ENCODE measurements around the gene FADS3. TPM values are rescaled to one million over a fixed set of nuclear protein-coding genes. Genes with fewer than 3 reads are reported as not detected.

Gene FADS3
- total RNA-seq, 2 donors from 2014 or later = 24.8 to 28.4 TPM

DNA sequence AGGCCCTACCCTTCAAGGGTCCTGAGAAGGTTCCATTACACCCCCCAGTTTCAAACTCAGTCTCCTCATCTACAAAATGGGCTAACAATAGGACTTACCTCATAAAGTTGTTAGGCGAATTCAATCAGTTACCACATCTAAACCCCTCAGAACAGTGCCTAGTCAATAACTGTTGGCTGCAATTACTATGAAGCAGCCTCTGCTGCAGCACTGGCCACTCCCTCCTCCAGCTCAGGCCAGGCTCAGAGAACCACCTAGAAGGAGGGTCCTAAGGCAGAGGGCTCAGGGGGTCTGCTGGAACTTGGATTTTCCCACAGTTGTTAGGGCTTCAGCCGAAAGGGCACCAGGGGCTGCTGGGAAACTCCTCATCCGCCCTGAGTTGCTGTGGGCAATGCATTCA, 4.7 kb downstream of the FADS3 start:
- Mint-ChIP-seq H3K27me3 (ENCODE audit: insufficient read depth) (no peaks in the 10 kb centered on the region), H3K27ac (peak overlapping the region; percentile 39), H3K36me3 (ENCODE audit: low read depth) (peaks cover 9% of the 10 kb centered on the region), H3K4me1 (peaks cover 2% of the 10 kb centered on the region), H3K9me3 (peaks cover 6% of the 10 kb centered on the region), H3K4me3 (no peak overlapping the region)
- Histone ChIP-seq H3K9me3 (ENCODE audit: control insufficient read depth, low read length) (no peaks in the 10 kb centered on the region), H3K9ac (ENCODE audit: extremely low read depth, low read length, poor library complexity, severe bottlenecking) (no peak overlapping the region), H3K27me3 (ENCODE audit: control insufficient read depth, insufficient read depth, low read length, poor library complexity, severe bottlenecking) (peaks cover 5% of the 10 kb centered on the region), H3K36me3 (ENCODE audit: control insufficient read depth, insufficient read depth, low read length) (no peaks in the 10 kb centered on the region), H3K4me3 (ENCODE audit: low read length) (no peak overlapping the region), H3K4me1 (ENCODE audit: control insufficient read depth, insufficient read depth, low read length) (no peaks in the 10 kb centered on the region), H3K27ac (ENCODE audit: low read depth, low read length) (no peak overlapping the region)
- 93 to 100% methylated on average over 2 to 3 of the region's 3 CpGs for WGBS, 2 experiments (ENCODE audit: insufficient coverage in 1 of 2, insufficient read length in 1 of 2)
- no peak for TF ChIP-seq CTCF (conservative IDR thresholded peaks at IDR 0.05)
- DNase-seq = no peak

GRCh38 chr11:61885784-61886580, 5.4 kb downstream of the FADS3 start:
- Histone ChIP-seq H3K9me3 (ENCODE audit: control insufficient read depth, low read length) (no peaks in the 10 kb centered on the region), H3K27me3 (ENCODE audit: control insufficient read depth, insufficient read depth, low read length, poor library complexity, severe bottlenecking) (peaks cover 5% of the 10 kb centered on the region), H3K4me3 (ENCODE audit: low read length) (no peak overlapping the region), H3K9ac (ENCODE audit: extremely low read depth, low read length, poor library complexity, severe bottlenecking) (no peak overlapping the region), H3K36me3 (ENCODE audit: control insufficient read depth, insufficient read depth, low read length) (no peaks in the 10 kb centered on the region), H3K27ac (ENCODE audit: low read depth, low read length) (no peak overlapping the region), H3K4me1 (ENCODE audit: control insufficient read depth, insufficient read depth, low read length) (peaks cover 4% of the 10 kb centered on the region)
- Mint-ChIP-seq H3K27me3 (ENCODE audit: insufficient read depth) (no peaks in the 10 kb centered on the region), H3K4me3 (no peak overlapping the region), H3K27ac (no peak overlapping the region), H3K36me3 (ENCODE audit: low read depth) (peaks cover 9% of the 10 kb centered on the region), H3K9me3 (peaks cover 6% of the 10 kb centered on the region), H3K4me1 (peaks cover 8% of the 10 kb centered on the region)
- no peak for DNase-seq
- 93 to 100% methylated on average over 2 to 13 of the region's 13 CpGs for WGBS, 2 experiments (ENCODE audit: insufficient coverage in 1 of 2, insufficient read length in 1 of 2)
- no peak for TF ChIP-seq CTCF (conservative IDR thresholded peaks at IDR 0.05)

DNA sequence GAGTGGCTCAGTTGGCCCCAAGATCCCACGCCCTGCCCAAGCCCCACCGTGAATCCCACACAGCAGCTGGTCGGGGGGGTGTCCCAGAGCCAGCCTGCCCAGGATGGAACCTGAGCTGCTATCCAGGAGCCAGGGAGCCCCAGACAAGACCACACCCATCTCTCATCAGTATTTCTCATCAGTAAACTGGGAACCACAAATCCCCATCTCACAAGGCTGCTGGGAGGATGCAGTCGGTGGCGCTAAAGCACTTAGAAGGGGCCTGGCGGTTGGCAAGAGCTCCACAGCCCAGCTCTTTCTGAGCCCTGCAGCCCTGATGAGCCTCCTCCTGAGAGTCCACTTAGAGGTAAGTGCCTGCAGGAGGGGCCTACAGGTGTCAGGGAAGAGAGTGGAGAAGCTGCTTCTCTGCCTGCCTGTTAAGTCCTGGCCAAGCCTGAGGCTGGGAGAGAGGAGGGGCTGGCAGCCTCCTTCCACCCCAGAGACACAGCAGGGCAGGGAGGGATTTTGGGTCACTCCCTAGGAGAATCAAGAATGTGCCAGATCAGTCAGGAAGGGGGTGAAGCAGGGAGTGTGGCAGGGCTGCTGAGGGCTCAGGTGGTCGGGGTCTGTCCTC, 6.1 kb downstream of the FADS3 start:
- H3K27ac Mint-ChIP-seq = no peak overlapping the region
- H3K4me1 Mint-ChIP-seq = peaks cover 11% of the 10 kb centered on the region
- H3K36me3 Mint-ChIP-seq (ENCODE audit: low read depth) = peaks cover 9% of the 10 kb centered on the region
- no peak for DNase-seq
- Histone ChIP-seq H3K4me3 (ENCODE audit: low read length) (no peak overlapping the region), H3K4me1 (ENCODE audit: control insufficient read depth, insufficient read depth, low read length) (peaks cover 4% of the 10 kb centered on the region), H3K36me3 (ENCODE audit: control insufficient read depth, insufficient read depth, low read length) (no peaks in the 10 kb centered on the region), H3K27me3 (ENCODE audit: control insufficient read depth, insufficient read depth, low read length, poor library complexity, severe bottlenecking) (peaks cover 4% of the 10 kb centered on the region), H3K9ac (ENCODE audit: extremely low read depth, low read length, poor library complexity, severe bottlenecking) (no peak overlapping the region), H3K9me3 (ENCODE audit: control insufficient read depth, low read length) (no peaks in the 10 kb centered on the region), H3K27ac (ENCODE audit: low read depth, low read length) (no peak overlapping the region)
- H3K27me3 Mint-ChIP-seq (ENCODE audit: insufficient read depth) = no peaks in the 10 kb centered on the region
- no peak overlapping the region for H3K4me3 Mint-ChIP-seq
- 93 to 94% methylated on average over 5 to 7 of the region's 7 CpGs for WGBS, 2 experiments (ENCODE audit: insufficient coverage in 1 of 2, insufficient read length in 1 of 2)
- no peak for TF ChIP-seq CTCF (conservative IDR thresholded peaks at IDR 0.05)
- H3K9me3 Mint-ChIP-seq = peaks cover 6% of the 10 kb centered on the region
